B cell (primary cell): ENCODE results near the gene ARHGAP18. TPM values are rescaled to one million over a fixed set of nuclear protein-coding genes. Genes with fewer than 3 reads are reported as not detected.

Source experiments
- ATAC-seq: fragments of 200-7000 bp; cut with Tn5 transposase; one replicate; pipeline ENCODE4 v1.10.0; 2021; ENCODE audit warnings: low read depth, mild to moderate bottlenecking, moderate number of reproducible peaks, moderate library complexity
- CTCF ChIA-PET: fragments of 350-600 bp; sonication (Branson Sonifier 250); formaldehyde crosslinking; loops from one replicate; lab custom pipeline; 2021; ENCODE audit warnings: antibody characterized with exemption, inconsistent platforms; lab: Charles Lee
- POLR2A ChIA-PET: fragments of 350-600 bp; sonication (Branson Sonifier 250); formaldehyde crosslinking; loops from one replicate; lab custom pipeline; 2021; ENCODE audit warnings: antibody characterized with exemption; lab: Charles Lee
- DNase-seq: peaks from one replicate; pipeline ENCODE4 v3.0.0; 2013
- H2AFZ ChIP-seq: 2 replicates; pipeline ENCODE4 v1.6.1; 2012; ENCODE audit warnings: mild to moderate bottlenecking, low read depth, low read length; ENCODE audit not compliant: insufficient read depth, poor library complexity, severe bottlenecking
- H3K27ac ChIP-seq, 2 donors: 1 replicate in 1 of 2; 2 replicates in 1 of 2; pipeline ENCODE4 v1.5.1; 2012 to 2013; ENCODE audit warnings: low read length in 2 of 2, mild to moderate bottlenecking in 2 of 2, moderate library complexity in 1 of 2
- H3K27me3 ChIP-seq, 4 experiments: fragments of 200-600 bp in 1 of 4; sonication (generic) in 1 of 4; replicated peaks in 1 of 4; 1 replicate in 2 of 4; 2 replicates in 2 of 4; pipeline versions ENCODE4 v1.6.1 to v1.7.0; 2013 to 2016; ENCODE audit warnings: low read length in 3 of 4, mild to moderate bottlenecking in 2 of 4, mixed read lengths in 1 of 4, moderate library complexity in 1 of 4; ENCODE audit not compliant: insufficient read depth in 4 of 4, control insufficient read depth in 3 of 4; ENCODE audit errors: control extremely low read depth in 1 of 4
- H3K36me3 ChIP-seq, 2 experiments: replicated peaks in 1 of 2; 1 replicate in 1 of 2; 2 replicates in 1 of 2; pipeline versions ENCODE4 v1.6.1 to v1.7.1; 2013; ENCODE audit warnings: low read length in 1 of 2; ENCODE audit not compliant: insufficient read depth in 2 of 2, control insufficient read depth in 1 of 2; ENCODE audit errors: control extremely low read depth in 1 of 2, extremely low read depth in 1 of 2
- H3K4me1 ChIP-seq, 2 donors: fragments of 200-600 bp in 1 of 2; sonication (generic) in 1 of 2; 1 replicate in 1 of 2; 2 replicates in 1 of 2; pipeline versions ENCODE4 v1.5.1 to v1.6.1; 2013 to 2017; ENCODE audit warnings: low read length in 2 of 2; ENCODE audit not compliant: control insufficient read depth in 2 of 2, insufficient read depth in 2 of 2
- H3K4me2 ChIP-seq: replicated peaks from 2 replicates; pipeline ENCODE3; 2012; ENCODE audit warnings: mild to moderate bottlenecking, low read depth, low read length; ENCODE audit not compliant: poor library complexity, severe bottlenecking
- H3K4me3 ChIP-seq, 5 experiments: fragments of 200-600 bp in 1 of 5; sonication (generic) in 1 of 5; 1 replicate in 3 of 5; 2 replicates in 2 of 5; pipeline versions ENCODE4 v1.5.1 to v1.7.0; 2011 to 2016; ENCODE audit warnings: low read length in 4 of 5, mild to moderate bottlenecking in 4 of 5, low read depth in 2 of 5, control low read depth in 1 of 5, moderate library complexity in 1 of 5; ENCODE audit not compliant: insufficient read depth in 1 of 5; ENCODE audit errors: control extremely low read depth in 1 of 5, extremely low read depth in 1 of 5
- H3K79me2 ChIP-seq: fragments of 200-600 bp; sonication (generic); one replicate; pipeline ENCODE4 v1.6.0; 2016; ENCODE audit warnings: low read length; ENCODE audit not compliant: control insufficient read depth, insufficient read depth
- H3K9ac ChIP-seq: fragments of 200-600 bp; sonication (generic); 2 replicates; pipeline ENCODE4 v1.6.1; 2017; ENCODE audit warnings: mild to moderate bottlenecking, low read length, moderate library complexity
- H3K9me3 ChIP-seq, 3 donors: one replicate each; pipeline versions ENCODE4 v1.6.1 to v1.7.1; 2013; ENCODE audit warnings: low read length in 2 of 3; ENCODE audit not compliant: control insufficient read depth in 2 of 3, insufficient read depth in 1 of 3; ENCODE audit errors: control extremely low read depth in 1 of 3
- H4K20me1 ChIP-seq: 2 replicates; pipeline ENCODE4 v1.6.0; 2012; ENCODE audit warnings: mild to moderate bottlenecking, low read length; ENCODE audit not compliant: insufficient read depth, control insufficient read depth, poor library complexity, severe bottlenecking
- H3K27ac Mint-ChIP-seq: one replicate; pipeline ENCODE4 v1.8.0; 2021; ENCODE audit warnings: mixed read lengths
- H3K27me3 Mint-ChIP-seq: one replicate; pipeline ENCODE4 v1.8.0; 2021; ENCODE audit warnings: mixed read lengths
- H3K4me1 Mint-ChIP-seq: one replicate; pipeline ENCODE4 v1.8.0; 2021; ENCODE audit warnings: mixed read lengths
- H3K4me3 Mint-ChIP-seq: one replicate; pipeline ENCODE4 v1.8.0; 2021; ENCODE audit warnings: mixed read lengths
- H3K9me3 Mint-ChIP-seq: one replicate; pipeline ENCODE4 v1.8.0; 2022; ENCODE audit warnings: mixed read lengths; ENCODE audit not compliant: insufficient read depth
- CTCF ChIP-seq: fragments of 200-600 bp; IDR thresholded peaks from one replicate; pipeline ENCODE4 v1.8.0; 2022; ENCODE audit warnings: antibody characterized with exemption, mild to moderate bottlenecking
- EZH2 ChIP-seq: IDR thresholded peaks from 2 replicates; pipeline ENCODE4 v1.6.1; 2012; ENCODE audit warnings: borderline replicate concordance, low read depth, mild to moderate bottlenecking, moderate library complexity, low read length; ENCODE audit not compliant: insufficient read depth, poor library complexity, severe bottlenecking
- WGBS: methylation state at CpG from one replicate; pipeline ENCODE4 v1.1.5; 2013; ENCODE audit warnings: missing lambda C conversion rate; ENCODE audit not compliant: insufficient coverage; 5-methylcytosine and 5-hydroxymethylcytosine counted together
- intact Hi-C: fragments of 100-400 bp; cut with micrococcal nuclease; formaldehyde crosslinking; loops from one replicate; pipeline ENCODE4 v1.10.0; 2022
- polyA plus RNA-seq: library from polyadenylated mRNA; depleted of rRNA; stranded (reverse); fragments of >200 nt; gene quantifications from 2 replicates; pipeline ENCODE4 v1.2.3, GENCODE V29; 2012
- total RNA-seq, 2 donors: library from RNA; stranded (reverse); fragments of 120-200 nt in 1 of 2; gene quantifications; 1 replicate in 1 of 2; 2 replicates in 1 of 2; pipeline versions ENCODE4 v1.2.3 to v1.2.4, GENCODE V29; 2013 to 2022

ARHGAP18 gene
- total and polyA plus RNA-seq, 2 donors (not counting 1 experiment from before 2014, with no cell fraction given), result 0.95 to 3.9 TPM

- H3K4me1 Mint-ChIP-seq, result no peaks in the 10 kb centered on the region
- POLR2A ChIA-PET, result no interaction called here
These were observed 90.3 kb downstream of the ARHGAP18 start for GRCh38 chr6:129619579-129620233.

More at GRCh38 chr6:129619579-129620233, 90.3 kb downstream of the ARHGAP18 start:
- H3K79me2 ChIP-seq, result no peaks in the 10 kb centered on the region
- H3K4me3 ChIP-seq, result no peak overlapping the region
- H2AFZ ChIP-seq, result no peak overlapping the region
- ATAC-seq (no peak), DNase-seq (no peak)
- TF ChIP-seq CTCF, result no peak
- TF ChIP-seq EZH2, result no peak
- no peaks in the 10 kb centered on the region for H3K9me3 Mint-ChIP-seq
- no CpG with 5 or more reads among the region's 2 CpGs for WGBS
- intact Hi-C loops, result loop anchor here (2.0 to 10.0 kb wide), 2 partner anchors 55 to 111 kb away; no protein-coding TSS in a partner anchor
- no peaks in the 10 kb centered on the region for H3K27me3 ChIP-seq
- H3K36me3 ChIP-seq, result no peaks in the 10 kb centered on the region
- H4K20me1 ChIP-seq, result no peaks in the 10 kb centered on the region
- H3K27ac ChIP-seq, result no peak overlapping the region
- no peak overlapping the region for H3K9ac ChIP-seq
- no peaks in the 10 kb centered on the region for H3K4me1 ChIP-seq
- H3K4me2 ChIP-seq, result no peak overlapping the region
- H3K27ac Mint-ChIP-seq, result no peak overlapping the region
- no peaks in the 10 kb centered on the region for H3K9me3 ChIP-seq
- no peaks in the 10 kb centered on the region for H3K27me3 Mint-ChIP-seq
- CTCF ChIA-PET, result no interaction called here
- no peak overlapping the region for H3K4me3 Mint-ChIP-seq
